K562 (cell line): ENCODE data around the gene PPL. TPM values are rescaled to one million over a fixed set of nuclear protein-coding genes. Genes with fewer than 3 reads are reported as not detected.
A peak's percentile ranks its signal among the peaks of the same experiment; 100 is the strongest.

Experiments
- GTF2A2 ChIP-seq: IDR thresholded peaks from 2 replicates; pipeline ENCODE4 v1.6.1; 2016; ENCODE audit warnings: mild to moderate bottlenecking, missing genetic modification characterization, missing compliant biosample characterization
- HNRNPUL1 ChIP-seq: fragments of 200-400 bp; formaldehyde crosslinking; IDR thresholded peaks from 2 replicates; pipeline ENCODE4 v1.6.1; 2017; ENCODE audit warnings: low read length
- IFI16 ChIP-seq: fragments of 250-450 bp; sonication (Bioruptor Pico); IDR thresholded peaks from 2 replicates; pipeline ENCODE4 v2.1.2; 2022; ENCODE audit warnings: mild to moderate bottlenecking, inconsistent platforms
- MBD2 ChIP-seq: sonication (generic); IDR thresholded peaks from 2 replicates; pipeline ENCODE4 v1.6.1; 2016; ENCODE audit warnings: low read depth, borderline replicate concordance
- NFE2 ChIP-seq: IDR thresholded peaks from 2 replicates; pipeline ENCODE4 v1.6.1; 2014; ENCODE audit warnings: antibody characterized with exemption, low read depth
- NFRKB ChIP-seq: fragments of 450-650 bp; IDR thresholded peaks from 2 replicates; pipeline ENCODE4 v1.6.1; 2016; ENCODE audit warnings: low read depth
- NR2C2 ChIP-seq, 2 experiments: fragments of 200-800 bp in 1 of 2; sonication (Bioruptor generic) in 1 of 2; sonication (generic) in 1 of 2; formaldehyde crosslinking in 1 of 2; IDR thresholded peaks; 2 replicates each; pipeline versions ENCODE4 v1.6.1 to v1.8.0; 2016 to 2022; ENCODE audit warnings: mild to moderate bottlenecking in 1 of 2, missing compliant biosample characterization in 1 of 2, missing genetic modification characterization in 1 of 2, missing genetic modification reagents in 1 of 2
- POU5F1 ChIP-seq: fragments of 150-350 bp; IDR thresholded peaks from 2 replicates; pipeline ENCODE4 v1.6.1; 2014; ENCODE audit warnings: borderline replicate concordance, low read length, low read depth, mild to moderate bottlenecking; ENCODE audit not compliant: partially characterized antibody
- PTRF ChIP-seq: fragments of 450-650 bp; IDR thresholded peaks from 2 replicates; pipeline ENCODE4 v1.6.1; 2016; ENCODE audit warnings: mild to moderate bottlenecking, missing genetic modification characterization, missing compliant biosample characterization
- RFX7 ChIP-seq: fragments of 250-450 bp; sonication (Bioruptor Pico); IDR thresholded peaks from 2 replicates; pipeline ENCODE4 v1.5.1; 2021; ENCODE audit warnings: mild to moderate bottlenecking
- RNF219 ChIP-seq: fragments of 250-450 bp; sonication (Bioruptor Pico); IDR thresholded peaks from 2 replicates; pipeline ENCODE4 v1.5.0; 2022; ENCODE audit warnings: mild to moderate bottlenecking
- SAFB2 ChIP-seq: fragments of 200-400 bp; formaldehyde crosslinking; IDR thresholded peaks from 2 replicates; pipeline ENCODE4 v1.6.1; 2018; ENCODE audit warnings: borderline replicate concordance, low read length, low read depth, moderate library complexity; ENCODE audit not compliant: severe bottlenecking
- SMAD3 ChIP-seq: fragments of 450-650 bp; formaldehyde crosslinking; conservative IDR thresholded peaks from 2 replicates; pipeline ENCODE4 v1.4.0; 2020; ENCODE audit warnings: mild to moderate bottlenecking
- TAF15 ChIP-seq: fragments of 200-400 bp; formaldehyde crosslinking; IDR thresholded peaks from 2 replicates; pipeline ENCODE4 v1.6.1; 2017; ENCODE audit warnings: mild to moderate bottlenecking, low read depth, low read length, moderate library complexity
- TCF15 ChIP-seq: fragments of 250-450 bp; sonication (Bioruptor Pico); IDR thresholded peaks from 2 replicates; pipeline ENCODE4 v1.8.0; 2022; ENCODE audit warnings: moderate library complexity, mild to moderate bottlenecking, inconsistent platforms
- THAP12 ChIP-seq: fragments of 250-450 bp; sonication (Bioruptor Pico); IDR thresholded peaks from 2 replicates; pipeline ENCODE4 v1.9.0; 2021; ENCODE audit warnings: mild to moderate bottlenecking, inconsistent platforms
- USF2 ChIP-seq: sonication (generic); formaldehyde crosslinking; IDR thresholded peaks from 2 replicates; pipeline ENCODE4 v1.5.0; 2020; ENCODE audit warnings: missing genetic modification reagents
- ZBTB8A ChIP-seq: fragments of 450-650 bp; IDR thresholded peaks from 2 replicates; pipeline ENCODE4 v1.6.1; 2018; ENCODE audit warnings: mild to moderate bottlenecking, moderate library complexity; ENCODE audit not compliant: partially characterized antibody
- ZNF232 ChIP-seq: sonication (generic); formaldehyde crosslinking; IDR thresholded peaks from 2 replicates; pipeline ENCODE4 v1.8.0; 2022; ENCODE audit warnings: mild to moderate bottlenecking, missing genetic modification reagents
- ZNF316 ChIP-seq: fragments of 450-650 bp; IDR thresholded peaks from 2 replicates; pipeline ENCODE4 v1.6.1; 2016
- ZNF655 ChIP-seq: fragments of 250-450 bp; sonication (Bioruptor Pico); IDR thresholded peaks from 2 replicates; pipeline ENCODE4 v1.5.0; 2021
- polyA plus RNA-seq, 8 experiments: library from polyadenylated mRNA; depleted of rRNA in 4 of 8; stranded (reverse) in 5 of 8; unstranded in 3 of 8; fragments of >200 nt; fragmentation: Nextera tagmentation in 2 of 8; fragmentation: Illumina TruSeq in 1 of 8; extraction: Ambion mirVana in 2 of 8; extraction: Trizol in 1 of 8; gene quantifications; 2 replicates each; pipeline versions ENCODE4 v1.2.1 to v1.2.3, GENCODE V29; 2011 to 2014; ENCODE audit warnings: inconsistent platforms in 1 of 8, missing spikeins in 1 of 8
- total RNA-seq, 7 experiments: library from RNA; depleted of rRNA in 6 of 7; stranded (reverse); fragments of >200 nt in 6 of 7; fragmentation: Illumina TruSeq in 2 of 7; extraction: Trizol in 2 of 7; gene quantifications; 2 replicates each; pipeline versions ENCODE4 v1.2.1 to v1.2.3, GENCODE V29; 2011 to 2021; ENCODE audit warnings: low replicate concordance in 1 of 7

The PPL gene
- total and polyA plus RNA-seq, 9 of the 15 experiments (the other 6 are each of a cell fraction or from before 2014, with no cell fraction given) = 0.01 to 0.15 (median 0.07) TPM; not detected in 3

- peak; percentile 88 for TF ChIP-seq NFRKB
- TF ChIP-seq RFX7 (CRISPR knock-in tag) = no peak
- no peak for TF ChIP-seq ZNF232
- no peak for TF ChIP-seq ZNF316
- TF ChIP-seq TCF15 = no peak
- no peak for TF ChIP-seq NFE2
- no peak; the same call in 1 of the 2 replicates for TF ChIP-seq NR2C2 (CRISPR knock-in tag; IDR thresholded peaks at IDR 0.05)
- TF ChIP-seq NR2C2 (tag; IDR thresholded peaks at IDR 0.05) = no peak; the same call in 1 of the 2 replicates
- TF ChIP-seq POU5F1 = no peak
- no peak for TF ChIP-seq SAFB2
- TF ChIP-seq TAF15 = no peak
- no peak for TF ChIP-seq HNRNPUL1
- no peak for TF ChIP-seq IFI16 (CRISPR knock-in tag)
- no peak for TF ChIP-seq PTRF
- TF ChIP-seq SMAD3 (CRISPR knock-in tag) = no peak
- peak; percentile 83; the same call in 1 of the 2 replicates for TF ChIP-seq MBD2
- TF ChIP-seq GTF2A2 (tag) = no peak
- TF ChIP-seq USF2 (CRISPR knock-in tag) = peak; percentile 99
- TF ChIP-seq ZNF655 (CRISPR knock-in tag) = no peak
- TF ChIP-seq RNF219 (CRISPR knock-in tag) = no peak
- no peak for TF ChIP-seq ZBTB8A
- no peak; the same call in 1 of the 2 replicates for TF ChIP-seq THAP12 (CRISPR knock-in tag)
Measured at GRCh38 chr16:4846901-4847773, 89.8 kb downstream of the PPL start, which contains the start of the genes GLYR1 and UBN1 (continued).
